Measurements from ENCODE around the gene PRDM16.

The PRDM16 gene

DNA sequence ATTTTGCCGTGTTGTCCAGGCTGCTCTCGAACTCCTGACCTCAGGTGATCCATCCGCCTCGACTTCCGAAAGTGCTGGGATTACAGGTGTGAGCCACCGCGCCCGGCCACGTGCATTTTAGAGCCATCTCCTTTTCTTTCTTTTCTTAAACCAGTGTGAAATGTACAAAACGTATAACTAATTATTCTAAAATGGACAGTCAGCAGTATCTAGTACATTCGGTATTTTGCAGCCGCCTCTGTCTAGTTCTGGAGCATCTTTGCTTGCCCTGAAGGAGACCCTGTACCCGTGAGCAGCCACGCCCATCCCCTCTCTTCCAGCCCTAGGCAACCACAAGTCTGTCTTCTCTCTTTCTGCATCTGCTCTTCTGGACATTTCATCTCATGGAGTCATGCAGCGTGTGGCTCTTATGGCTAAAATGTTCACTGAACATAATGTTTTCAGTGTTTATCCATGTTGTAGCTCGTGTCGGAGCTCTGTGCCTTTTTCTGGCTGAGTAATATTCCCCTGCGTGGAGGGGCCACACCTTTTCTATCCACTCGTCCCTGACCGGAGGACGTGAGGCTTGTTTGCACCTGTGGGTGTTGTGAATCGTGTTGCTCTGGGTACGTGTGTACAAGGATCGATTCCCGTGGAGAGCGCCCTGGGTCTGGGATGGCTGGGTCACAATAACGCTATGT lies 198.0 kb downstream of the PRDM16 start:
- no peak for DNase-seq

GRCh38 chr1:3267550-3268270 lies 198.7 kb downstream of the PRDM16 start:
- DNase-seq = no peak

DNA sequence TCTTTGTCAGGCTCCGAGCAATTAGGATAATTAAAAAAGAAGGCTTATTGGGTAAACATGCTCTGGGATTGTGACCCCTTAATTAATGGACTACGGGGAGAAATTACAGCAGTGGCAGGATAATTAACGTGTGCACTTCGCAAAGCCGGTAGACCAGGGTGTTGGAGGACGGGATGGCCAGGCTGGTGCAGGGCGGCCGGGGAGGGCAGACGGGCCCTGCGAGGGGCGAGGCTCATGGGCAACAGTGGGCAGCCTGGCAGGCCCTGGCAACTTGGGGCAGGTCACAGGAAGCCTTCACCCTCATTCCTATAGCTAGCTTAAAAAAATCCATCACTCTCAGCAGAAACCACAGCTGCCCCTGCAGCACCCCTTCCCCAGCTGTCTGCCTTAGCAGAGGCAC lies 199.3 kb downstream of the PRDM16 start:
- no peak for DNase-seq

DNA sequence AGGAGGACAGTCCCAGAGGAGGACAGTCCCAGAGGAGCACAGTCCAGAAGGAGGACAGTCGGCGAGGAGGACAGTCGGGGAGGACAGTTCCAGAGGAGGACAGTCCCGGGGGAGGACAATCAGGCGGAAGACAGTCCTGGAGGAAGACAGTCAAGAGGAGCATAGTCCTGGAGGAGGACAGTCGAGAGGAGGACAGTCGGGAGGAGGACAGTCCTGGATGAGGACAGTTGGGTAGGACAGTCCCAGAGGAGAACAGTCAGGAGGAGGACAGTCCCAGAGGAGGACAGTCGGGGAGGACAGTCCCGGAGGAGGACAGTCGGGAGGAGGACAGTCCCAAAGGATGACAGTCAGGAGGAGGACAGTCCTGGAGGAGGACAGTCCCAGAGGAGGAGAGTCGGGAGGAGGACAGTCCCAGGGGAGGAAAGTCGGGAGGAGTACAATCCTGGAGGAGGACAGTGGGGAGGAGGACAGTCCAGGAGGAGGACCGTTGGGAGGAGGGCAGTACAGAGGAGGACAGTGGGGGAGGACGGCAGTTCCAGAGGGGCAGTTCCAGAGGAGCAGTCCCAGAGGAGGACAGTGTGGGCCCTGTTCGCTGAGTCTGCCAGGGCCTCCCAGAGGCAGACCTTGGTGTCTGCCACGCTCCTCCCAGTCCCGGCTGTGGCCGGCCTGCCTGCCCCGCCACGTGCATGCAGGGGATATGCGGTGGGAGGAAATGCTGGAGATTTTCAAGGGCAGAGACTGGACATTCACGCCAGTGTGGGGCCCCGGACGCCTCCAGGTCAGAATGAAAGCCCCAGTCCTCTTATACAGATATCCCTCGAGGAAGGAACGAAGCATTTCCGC lies 201.6 kb downstream of the PRDM16 start:
- no peak for DNase-seq

- DNase-seq = no peak
Measured at GRCh38 chr1:3271866-3272265, 202.9 kb downstream of the PRDM16 start.

DNA sequence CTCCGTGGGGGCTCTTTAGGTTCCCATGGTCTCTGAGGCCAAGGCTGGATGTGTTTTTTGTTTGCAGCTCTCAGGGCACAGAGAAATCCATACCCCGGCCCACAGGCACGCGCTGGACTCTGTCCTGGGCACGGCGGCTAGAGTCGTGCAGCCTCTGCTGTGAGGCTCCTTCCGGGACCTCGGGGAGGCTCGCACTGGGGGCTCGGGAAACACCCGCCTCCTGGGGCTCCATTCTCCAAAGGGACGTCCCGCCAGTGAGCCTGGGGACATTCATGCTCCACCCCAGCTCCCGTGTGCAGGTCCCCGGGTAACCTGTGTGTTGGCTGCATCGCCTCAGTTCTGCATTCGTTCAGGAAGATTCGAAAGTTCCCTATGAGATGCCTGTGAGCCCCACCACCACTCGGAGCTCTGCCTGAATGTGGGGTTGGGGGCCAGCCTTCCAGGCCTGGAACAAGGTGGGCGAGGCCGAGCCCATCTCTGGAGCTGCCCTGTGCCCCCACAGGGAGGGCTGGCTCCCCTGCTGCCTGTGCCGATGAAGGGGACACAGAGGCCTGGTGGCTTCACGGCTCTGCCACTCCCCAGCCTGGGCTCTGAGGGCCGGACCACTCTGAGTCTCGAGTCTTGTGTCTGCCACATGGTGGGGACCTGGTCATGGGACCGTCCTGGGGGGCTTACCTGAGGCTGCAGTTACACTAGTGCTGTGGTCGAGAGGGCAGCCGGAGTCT lies 203.5 kb downstream of the PRDM16 start:
- no peak for DNase-seq

DNA sequence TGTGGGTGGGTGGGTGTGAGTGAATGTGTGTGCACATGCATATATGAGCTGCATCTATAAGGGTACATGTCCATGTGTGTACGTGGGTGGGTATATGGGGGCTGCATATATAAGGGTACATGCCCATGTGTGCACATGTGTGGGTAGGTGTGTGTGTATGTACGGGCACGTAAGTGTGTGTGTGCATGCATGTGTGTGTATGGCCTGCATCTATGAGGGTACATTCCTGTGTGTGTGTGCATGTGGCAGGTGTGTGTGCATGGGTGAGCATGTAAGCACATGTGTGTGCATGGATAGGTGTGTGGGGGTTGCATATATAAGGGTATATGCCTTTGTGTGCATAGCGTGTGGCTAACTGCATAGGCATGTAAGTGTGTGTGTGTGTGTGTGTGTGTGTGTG lies 204.4 kb downstream of the PRDM16 start:
- no peak for DNase-seq

DNA sequence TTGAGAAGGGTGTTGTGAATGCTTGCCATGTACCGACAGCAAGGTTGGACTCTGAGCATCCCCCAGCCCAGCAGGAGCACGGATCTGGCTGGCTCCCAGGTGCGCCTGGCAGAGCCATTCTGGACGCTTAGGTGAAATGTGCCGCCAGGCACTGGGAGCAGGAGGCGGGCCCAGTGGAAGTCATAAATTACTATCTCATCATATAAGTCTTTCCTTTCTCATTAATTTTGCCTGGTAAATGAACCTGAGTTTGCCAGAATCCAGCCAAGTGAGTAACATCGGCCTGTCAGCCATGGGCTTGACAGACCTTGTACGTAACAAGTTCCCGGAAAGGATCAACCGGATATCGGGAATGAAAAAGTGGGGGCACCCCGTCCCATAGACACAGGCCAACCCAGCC lies 206.0 kb downstream of the PRDM16 start:
- DNase-seq = no peak

DNA sequence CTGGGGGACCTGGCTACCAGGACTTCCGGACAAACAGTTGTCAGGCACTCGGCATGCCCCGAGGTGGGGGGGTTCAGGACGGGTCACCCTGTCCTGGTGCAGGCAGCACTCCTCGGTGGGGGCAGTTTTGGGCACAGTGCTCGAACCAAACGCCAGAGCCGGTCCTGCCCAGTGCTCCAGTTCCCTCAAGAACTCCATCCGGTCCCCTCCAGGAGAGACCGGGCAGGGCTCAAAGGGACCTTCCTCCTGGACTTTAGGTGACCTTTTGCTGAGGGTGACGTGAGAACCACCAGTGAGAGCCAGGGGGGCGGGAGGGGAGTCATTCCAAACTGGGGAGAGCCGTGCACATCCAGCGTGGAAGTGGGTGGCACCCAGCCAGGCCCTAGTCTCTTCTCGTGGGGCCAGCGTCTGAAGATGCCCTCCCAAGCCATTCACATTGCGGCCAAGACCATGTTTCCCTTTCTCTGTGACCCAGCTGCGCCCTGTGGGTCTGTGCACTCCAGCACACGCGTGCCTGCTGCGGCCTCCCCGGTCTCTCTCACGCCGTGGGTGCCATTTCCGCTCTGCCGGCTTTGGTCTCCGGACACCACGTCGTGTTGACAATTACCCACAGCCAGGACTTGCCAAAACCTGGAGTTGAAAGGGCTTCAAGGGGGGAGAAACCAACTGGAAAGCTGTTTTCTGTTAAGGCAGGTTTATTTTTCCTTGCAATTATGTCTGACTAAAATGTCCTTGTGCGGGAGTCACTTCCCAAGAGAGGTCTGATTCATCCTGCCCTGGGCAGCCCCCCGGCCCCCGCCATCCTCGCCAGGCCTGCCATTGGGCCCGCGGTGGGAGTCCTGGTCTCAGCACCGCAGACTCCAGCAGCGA lies 206.7 kb downstream of the PRDM16 start:
- peak; percentile 66 for DNase-seq

DNA sequence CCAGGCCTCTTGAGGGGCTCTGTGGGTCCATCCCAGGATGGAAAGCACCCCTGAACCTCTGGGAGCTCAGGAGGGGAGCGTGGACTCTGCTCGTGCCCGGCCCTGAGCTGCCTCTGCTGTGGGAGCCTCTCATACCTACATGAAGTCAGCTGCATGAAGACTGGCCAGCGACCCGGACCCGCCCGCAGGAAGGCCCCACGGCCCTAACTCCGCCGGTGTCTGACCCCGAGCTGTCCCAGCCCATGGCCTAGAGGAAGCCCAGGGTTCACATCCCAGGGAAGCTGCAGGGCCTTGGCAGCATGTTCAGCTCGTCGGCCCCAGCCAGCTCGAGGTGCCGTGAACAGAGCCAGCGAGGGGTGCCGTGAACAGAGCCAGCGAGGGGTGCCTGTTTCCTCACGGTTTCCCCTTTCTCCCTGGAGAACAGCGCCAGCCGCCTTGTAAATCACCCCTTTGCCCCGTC lies 207.4 kb downstream of the PRDM16 start:
- no peak for DNase-seq

GRCh38 chr1:3277011-3277471 lies 208.0 kb downstream of the PRDM16 start:
- DNase-seq = no peak

DNA sequence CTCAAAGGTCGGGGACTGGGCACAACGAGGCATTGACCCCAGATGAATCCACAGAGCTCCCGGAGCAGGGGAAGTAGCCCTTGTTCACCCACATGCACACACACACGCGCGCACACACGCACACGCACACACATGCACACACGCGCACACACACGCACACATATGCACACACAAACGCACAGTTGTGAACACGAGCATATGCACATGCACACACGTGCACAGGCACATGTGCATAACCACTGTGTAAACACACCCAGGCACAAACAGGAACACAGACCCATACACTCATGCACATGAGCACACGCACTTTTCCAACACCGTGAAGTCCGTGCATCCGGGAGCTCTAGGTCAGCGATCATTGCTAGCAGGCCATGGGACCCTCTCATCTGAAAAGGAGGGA lies 208.6 kb downstream of the PRDM16 start:
- no peak for DNase-seq

DNA sequence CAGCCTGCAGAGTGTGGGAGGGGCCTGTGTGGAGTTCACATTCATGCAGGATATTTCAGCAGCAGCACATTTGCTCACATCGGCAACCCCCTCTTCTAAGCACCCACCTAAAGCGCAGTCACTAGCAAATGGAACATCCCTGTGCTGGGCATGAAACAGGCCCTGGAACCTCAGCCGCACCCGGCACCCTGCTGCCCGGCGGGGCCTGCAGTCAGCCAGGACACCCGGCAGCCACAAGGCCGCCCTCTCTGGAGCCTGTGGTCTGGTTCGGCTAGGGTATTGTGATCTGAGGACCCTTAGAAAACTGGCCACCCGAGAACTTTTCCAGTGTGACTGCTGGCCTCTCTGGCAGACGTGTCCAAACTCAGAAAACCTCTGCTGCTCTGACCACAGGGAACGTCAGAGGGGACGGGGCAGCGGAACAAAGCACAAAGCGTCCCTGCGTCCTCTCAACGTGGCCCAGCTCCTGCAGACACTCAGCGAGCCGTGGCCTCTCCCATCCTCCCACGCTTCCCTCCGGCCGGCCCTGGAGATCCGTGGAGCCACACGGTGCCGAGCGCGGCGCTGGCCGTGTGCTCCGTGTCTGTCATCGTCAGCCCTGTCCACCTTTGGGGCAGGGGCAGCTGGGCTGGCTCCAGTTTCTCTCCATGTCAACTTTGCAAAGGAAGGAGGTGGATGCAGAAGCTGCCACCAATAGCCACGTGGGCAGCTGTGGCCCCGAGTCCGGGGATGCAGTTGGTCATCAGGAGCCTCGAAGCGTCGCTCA lies 209.6 kb downstream of the PRDM16 start:
- DNase-seq = no peak

GRCh38 chr1:3279182-3279470 lies 210.1 kb downstream of the PRDM16 start:
- no peak for DNase-seq

DNA sequence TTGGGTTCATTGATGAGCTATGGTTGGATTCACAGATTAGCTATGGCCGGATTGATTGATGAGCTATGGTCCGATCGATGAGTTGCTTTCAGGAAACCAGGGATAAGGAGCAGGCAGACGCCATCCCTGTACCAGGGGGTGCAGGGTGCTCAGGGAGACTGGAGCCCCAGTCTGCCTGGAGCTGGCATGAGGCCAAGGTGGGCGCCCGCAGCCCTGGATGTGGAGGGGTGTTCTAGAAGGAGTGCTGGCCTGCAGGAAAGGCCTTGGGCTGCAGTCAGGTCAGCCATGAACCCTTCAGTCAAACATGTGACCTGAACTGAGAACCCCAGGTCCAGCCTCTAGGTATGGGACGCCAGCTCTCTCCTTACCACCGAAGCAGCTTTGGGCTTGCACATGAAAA lies 212.7 kb downstream of the PRDM16 start:
- no peak for DNase-seq

DNA sequence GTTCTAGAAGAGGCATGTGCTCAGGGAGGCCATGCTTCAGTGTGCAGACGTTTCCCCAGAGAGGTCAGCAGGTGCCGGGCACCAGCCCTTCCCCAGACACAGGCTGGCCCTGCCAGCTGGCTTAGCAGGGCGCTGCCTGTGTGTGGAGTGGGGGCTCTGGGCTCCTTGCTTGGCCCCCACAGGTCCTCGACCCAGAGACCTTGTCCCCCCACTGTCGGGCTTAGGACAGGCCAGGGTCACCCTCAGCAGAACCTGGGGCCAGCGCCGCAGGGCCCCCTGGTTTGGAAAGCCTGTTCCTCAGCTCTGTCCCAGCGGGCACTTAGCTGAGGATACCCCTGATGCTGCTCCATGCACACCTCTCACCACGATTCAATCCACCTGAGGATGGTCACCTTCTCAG lies 213.2 kb downstream of the PRDM16 start:
- DNase-seq = no peak

DNA sequence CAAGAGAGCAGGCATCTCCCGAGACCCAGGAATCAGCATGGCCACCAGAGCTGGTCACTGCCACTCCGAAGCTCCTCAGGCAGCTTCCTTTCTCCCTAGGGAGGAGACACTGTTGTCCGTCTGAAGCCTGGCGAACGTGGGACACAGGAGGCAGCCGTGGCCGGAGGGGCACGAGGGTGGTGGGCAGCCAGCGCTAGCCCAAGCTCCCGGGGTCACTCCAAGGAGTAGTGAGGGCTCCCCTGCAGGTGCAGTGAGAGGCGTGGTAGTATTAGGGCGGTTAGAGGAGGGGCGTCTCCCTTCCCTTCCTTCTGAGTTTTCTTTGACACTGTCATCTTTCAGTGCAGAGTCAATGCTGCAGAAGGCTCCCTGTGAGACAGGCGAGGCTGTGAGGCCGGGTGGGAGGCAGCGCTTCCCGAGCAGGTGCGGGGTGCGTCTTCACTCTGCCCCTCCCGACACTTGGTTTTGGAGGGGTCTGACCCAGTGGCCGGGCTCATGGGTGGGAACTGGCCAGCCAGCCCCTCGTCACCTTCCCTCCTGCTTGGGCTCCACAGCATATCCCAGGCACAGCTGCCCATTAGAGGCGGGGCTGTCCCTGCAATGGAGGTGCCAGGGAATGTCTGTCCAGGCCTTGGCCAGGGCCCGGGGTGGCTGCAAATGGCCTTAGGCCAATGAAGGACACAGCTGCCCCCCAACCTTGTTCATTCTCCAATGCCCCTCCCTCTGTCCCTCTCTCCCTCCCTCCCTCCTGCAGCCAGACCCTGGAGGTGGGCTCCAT lies 213.8 kb downstream of the PRDM16 start:
- no peak for DNase-seq

- peak; percentile 13 for DNase-seq
Measured at GRCh38 chr1:3283849-3284248, 214.8 kb downstream of the PRDM16 start.

DNA sequence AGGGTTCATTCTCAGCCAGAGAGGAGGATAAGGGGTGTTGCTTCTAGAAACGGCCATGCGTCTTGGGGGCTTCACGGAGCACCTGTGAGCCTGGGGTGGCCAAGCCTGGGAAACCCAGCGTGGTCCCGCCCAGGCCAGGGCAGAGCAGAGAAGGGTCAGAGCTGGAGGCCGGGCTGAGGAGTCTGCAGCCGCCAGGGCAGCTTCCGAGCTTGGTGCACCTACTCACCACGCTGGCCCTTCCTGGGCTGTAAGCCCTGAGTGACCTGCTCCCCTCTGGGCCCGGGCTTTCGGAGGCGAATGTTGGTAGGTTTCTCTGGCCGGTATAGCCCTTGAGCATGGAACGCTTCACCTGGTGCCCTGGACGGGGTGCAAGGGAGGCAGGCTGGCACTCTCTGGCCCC lies 215.7 kb downstream of the PRDM16 start:
- no peak for DNase-seq

DNA sequence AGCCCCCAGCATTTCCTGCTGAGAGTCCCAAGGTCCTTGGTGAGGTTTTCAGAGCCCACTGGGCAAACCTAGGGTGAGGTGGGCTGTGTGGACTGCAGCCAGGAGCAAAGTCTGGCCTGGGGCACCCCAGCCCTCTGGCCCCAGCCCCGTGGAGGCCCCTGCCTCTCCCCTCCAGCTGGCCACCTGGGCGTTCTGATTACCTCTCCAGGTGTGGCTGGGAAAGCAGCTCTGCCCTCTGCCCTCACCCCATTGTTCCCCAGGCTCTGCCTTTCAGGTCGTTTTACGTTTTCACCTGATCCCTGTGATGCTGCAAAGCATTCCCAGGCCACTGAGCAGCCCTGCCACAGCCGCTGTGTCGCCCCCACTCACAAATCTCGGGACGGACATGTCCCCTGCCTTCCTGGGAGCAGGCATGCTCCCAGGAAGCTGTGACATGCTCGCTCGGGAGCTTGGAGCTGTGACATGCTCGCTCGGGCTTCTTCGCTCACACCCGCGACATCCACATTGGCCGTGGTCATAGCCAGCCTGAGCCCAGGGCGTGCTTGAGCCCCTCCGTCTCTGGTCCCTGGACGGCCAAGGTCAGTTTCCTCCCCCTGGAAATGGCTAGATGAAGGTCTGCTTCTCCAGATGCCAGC lies 216.2 kb downstream of the PRDM16 start:
- DNase-seq = no peak

Data from fibroblast of skin of scalp (primary cell).